Neural progenitor cell (in vitro differentiated cells): ENCODE measurements around the gene VIPR1. TPM values are rescaled to one million over a fixed set of nuclear protein-coding genes. Genes with fewer than 3 reads are reported as not detected.

Experiments used
- DNase-seq: peaks from one replicate; pipeline ENCODE4 v3.0.0-alpha.2; 2016; ENCODE audit warnings: low spot score
- H2AFZ ChIP-seq: fragments of 200-600 bp; sonication (generic); replicated peaks from 2 replicates; pipeline ENCODE4 v1.6.1; 2016; ENCODE audit warnings: antibody characterized with exemption
- H3F3A ChIP-seq: fragments of 200-600 bp; sonication (generic); 2 replicates; pipeline ENCODE4 v1.6.1; 2016; ENCODE audit warnings: antibody characterized with exemption, low read depth
- H3K27ac ChIP-seq: fragments of 200-600 bp; sonication (generic); 2 replicates; pipeline ENCODE4 v1.5.1; 2016; ENCODE audit warnings: mild to moderate bottlenecking
- H3K27me3 ChIP-seq: fragments of 200-600 bp; sonication (generic); 2 replicates; pipeline ENCODE4 v1.6.1; 2016; ENCODE audit warnings: mild to moderate bottlenecking, moderate library complexity
- H3K36me3 ChIP-seq: fragments of 200-600 bp; sonication (generic); 2 replicates; pipeline ENCODE4 v1.5.1; 2016
- H3K4me1 ChIP-seq: fragments of 200-600 bp; sonication (generic); 2 replicates; pipeline ENCODE4 v1.6.1; 2016; ENCODE audit warnings: mixed run types
- H3K4me2 ChIP-seq: fragments of 200-600 bp; sonication (generic); 2 replicates; pipeline ENCODE4 v1.6.1; 2016
- H3K4me3 ChIP-seq: fragments of 200-600 bp; sonication (generic); 2 replicates; pipeline ENCODE4 v1.5.1; 2016
- H3K79me2 ChIP-seq: fragments of 200-600 bp; sonication (generic); 2 replicates; pipeline ENCODE4 v1.6.1; 2016; ENCODE audit warnings: low read depth
- H3K9ac ChIP-seq: fragments of 200-600 bp; sonication (generic); 2 replicates; pipeline ENCODE4 v1.6.1; 2016
- H3K9me3 ChIP-seq: fragments of 200-600 bp; sonication (generic); 2 replicates; pipeline ENCODE4 v1.5.1; 2016; ENCODE audit warnings: low read depth
- H4K20me1 ChIP-seq: fragments of 200-600 bp; sonication (generic); 2 replicates; pipeline ENCODE4 v1.6.1; 2016; ENCODE audit warnings: low read depth
- H3K27ac Mint-ChIP-seq: 3 replicates; pipeline ENCODE4 v1.8.0; 2021; ENCODE audit warnings: mixed read lengths
- H3K27me3 Mint-ChIP-seq: 2 replicates; pipeline ENCODE4 v1.8.0; 2022; ENCODE audit warnings: low read depth, mild to moderate bottlenecking, inconsistent platforms, moderate library complexity, mixed read lengths; ENCODE audit not compliant: insufficient read depth
- H3K36me3 Mint-ChIP-seq: 3 replicates; pipeline ENCODE4 v1.8.0; 2021; ENCODE audit warnings: mixed read lengths
- H3K4me1 Mint-ChIP-seq: 3 replicates; pipeline ENCODE4 v1.8.0; 2021; ENCODE audit warnings: mixed read lengths
- H3K4me3 Mint-ChIP-seq: 3 replicates; pipeline ENCODE4 v1.8.0; 2021; ENCODE audit warnings: mild to moderate bottlenecking, moderate library complexity, mixed read lengths
- H3K9me3 Mint-ChIP-seq: 3 replicates; pipeline ENCODE4 v1.8.0; 2020; ENCODE audit warnings: mixed read lengths
- CTCF ChIP-seq: fragments of 200-600 bp; sonication (generic); IDR thresholded peaks from 2 replicates; pipeline ENCODE4 v1.5.1; 2017; ENCODE audit warnings: antibody characterized with exemption, mild to moderate bottlenecking
- EZH2 ChIP-seq: fragments of 200-600 bp; sonication (generic); IDR thresholded peaks from 2 replicates; pipeline ENCODE4 v1.6.1; 2017; ENCODE audit warnings: antibody characterized with exemption, mild to moderate bottlenecking, moderate library complexity
- EZH2phosphoT487 ChIP-seq: fragments of 200-600 bp; sonication (generic); IDR thresholded peaks from 2 replicates; pipeline ENCODE4 v1.6.1; 2017; ENCODE audit warnings: antibody characterized with exemption
- total RNA-seq: library from RNA; depleted of rRNA; stranded (reverse); fragments of >200 nt; gene quantifications from 2 replicates; pipeline ENCODE4 v1.2.3, GENCODE V29; 2015; ENCODE audit warnings: low replicate concordance

VIPR1 gene
- total RNA-seq, 1 donor from 2014 or later, result 1.4 TPM

- peaks cover 4% of the 10 kb centered on the region for H4K20me1 ChIP-seq
- H3K9me3 ChIP-seq, result no peaks in the 10 kb centered on the region
- no peaks in the 10 kb centered on the region for H3K79me2 ChIP-seq
- H3K27me3 ChIP-seq, result peaks cover 18% of the 10 kb centered on the region
- no peak overlapping the region for H3K27ac ChIP-seq
- H3K36me3 ChIP-seq, result no peaks in the 10 kb centered on the region
- H2AFZ ChIP-seq, result no peak overlapping the region
- Mint-ChIP-seq H3K27ac (no peak overlapping the region), H3K36me3 (no peaks in the 10 kb centered on the region), H3K27me3 (peaks cover 22% of the 10 kb centered on the region), H3K4me1 (peaks cover 4% of the 10 kb centered on the region), H3K9me3 (peaks cover 2% of the 10 kb centered on the region), H3K4me3 (no peak overlapping the region)
- H3K4me3 ChIP-seq, result no peak overlapping the region
- no peaks in the 10 kb centered on the region for H3F3A ChIP-seq
- no peaks in the 10 kb centered on the region for H3K4me1 ChIP-seq
- no peak overlapping the region for H3K9ac ChIP-seq
- no peak overlapping the region for H3K4me2 ChIP-seq
- no peak for TF ChIP-seq EZH2
- no peak for TF ChIP-seq EZH2phosphoT487
- TF ChIP-seq CTCF, result no peak
- no peak for DNase-seq
Measured at GRCh38 chr3:42507252-42507651, 4.8 kb downstream of the VIPR1 start.

- peaks cover 4% of the 10 kb centered on the region for H4K20me1 ChIP-seq
- Mint-ChIP-seq H3K9me3 (peaks cover 2% of the 10 kb centered on the region), H3K4me1 (peaks cover 3% of the 10 kb centered on the region), H3K4me3 (no peak overlapping the region), H3K27ac (no peak overlapping the region), H3K27me3 (peaks cover 21% of the 10 kb centered on the region), H3K36me3 (no peaks in the 10 kb centered on the region)
- no peaks in the 10 kb centered on the region for H3K9me3 ChIP-seq
- no peaks in the 10 kb centered on the region for H3F3A ChIP-seq
- H3K4me1 ChIP-seq, result no peaks in the 10 kb centered on the region
- no peaks in the 10 kb centered on the region for H3K36me3 ChIP-seq
- H3K4me3 ChIP-seq, result no peak overlapping the region
- TF ChIP-seq EZH2 (no peak), CTCF (no peak), EZH2phosphoT487 (no peak)
- no peak for DNase-seq
- no peak overlapping the region for H3K27ac ChIP-seq
- H3K27me3 ChIP-seq, result peaks cover 12% of the 10 kb centered on the region
- H3K4me2 ChIP-seq, result no peak overlapping the region
- no peak overlapping the region for H3K9ac ChIP-seq
- no peaks in the 10 kb centered on the region for H3K79me2 ChIP-seq
- no peak overlapping the region for H2AFZ ChIP-seq
Measured at GRCh38 chr3:42507761-42508335, 5.4 kb downstream of the VIPR1 start.

GRCh38 chr3:42508562-42508961 lies 6.1 kb downstream of the VIPR1 start:
- no peaks in the 10 kb centered on the region for H3K4me1 Mint-ChIP-seq
- Histone ChIP-seq H4K20me1 (peaks cover 1% of the 10 kb centered on the region), H3K4me1 (no peaks in the 10 kb centered on the region), H3F3A (no peaks in the 10 kb centered on the region), H3K4me3 (no peak overlapping the region), H3K36me3 (no peaks in the 10 kb centered on the region), H3K79me2 (no peaks in the 10 kb centered on the region), H3K9ac (no peak overlapping the region), H3K4me2 (no peak overlapping the region), H3K27me3 (peaks cover 5% of the 10 kb centered on the region), H2AFZ (no peak overlapping the region), H3K9me3 (no peaks in the 10 kb centered on the region), H3K27ac (no peak overlapping the region)
- peaks cover 15% of the 10 kb centered on the region for H3K27me3 Mint-ChIP-seq
- H3K36me3 Mint-ChIP-seq, result no peaks in the 10 kb centered on the region
- H3K4me3 Mint-ChIP-seq, result no peak overlapping the region
- no peak for DNase-seq
- no peak overlapping the region for H3K27ac Mint-ChIP-seq
- H3K9me3 Mint-ChIP-seq, result no peaks in the 10 kb centered on the region
- TF ChIP-seq EZH2 (no peak), CTCF (no peak), EZH2phosphoT487 (no peak)
